Measurements from ENCODE around the gene ERO1B.
A peak's percentile ranks its signal among the peaks of the same experiment; 100 is the strongest.

The ERO1B gene

Small RNA genes within 50 kb of the gene (small RNA-seq; reads per million reads assigned to genes)
- 205 reads per million, percentile 98 among the genes with 10 or more reads in this experiment for gene RNU2-70P
